CD4-positive, alpha-beta T cell (primary cell): ENCODE data around the gene ZNF785. TPM values are rescaled to one million over a fixed set of nuclear protein-coding genes. Genes with fewer than 3 reads are reported as not detected.

ENCODE experiments used
- ATAC-seq: fragments of 200-7000 bp; cut with Tn5 transposase; one replicate; pipeline ENCODE4 v1.10.0; 2022; ENCODE audit warnings: mild to moderate bottlenecking; ENCODE audit not compliant: poor library complexity
- CTCF ChIA-PET: fragments of 350-600 bp; sonication (Branson Sonifier 250); formaldehyde crosslinking; loops from one replicate; lab custom pipeline; 2021; ENCODE audit warnings: antibody characterized with exemption, inconsistent platforms; lab: Charles Lee
- POLR2A ChIA-PET: fragments of 350-600 bp; sonication (Branson Sonifier 250); formaldehyde crosslinking; loops from one replicate; lab custom pipeline; 2021; ENCODE audit warnings: antibody characterized with exemption, inconsistent platforms; lab: Charles Lee
- DNase-seq, 14 experiments: peaks; one replicate each; pipeline ENCODE4 v3.0.0-alpha.2; 2013 to 2020; ENCODE audit warnings: mixed read lengths in 2 of 14
- H3K27ac ChIP-seq, 2 donors: one replicate each; pipeline versions ENCODE4 v1.5.1 to v1.7.0; 2013; ENCODE audit warnings: low read length in 2 of 2, low read depth in 1 of 2, mild to moderate bottlenecking in 1 of 2
- H3K27me3 ChIP-seq, 2 experiments: 1 replicate in 1 of 2; 2 replicates in 1 of 2; pipeline versions ENCODE4 v1.6.1 to v1.7.0; 2013; ENCODE audit warnings: low read length in 2 of 2, control low read depth in 1 of 2, mild to moderate bottlenecking in 1 of 2, moderate library complexity in 1 of 2; ENCODE audit not compliant: insufficient read depth in 2 of 2, control insufficient read depth in 1 of 2
- H3K36me3 ChIP-seq: one replicate; pipeline ENCODE4 v1.6.1; 2013; ENCODE audit warnings: low read length, control low read depth; ENCODE audit not compliant: insufficient read depth
- H3K4me1 ChIP-seq: one replicate; pipeline ENCODE4 v1.6.1; 2013; ENCODE audit warnings: low read length, control low read depth; ENCODE audit not compliant: insufficient read depth
- H3K4me3 ChIP-seq: one replicate; pipeline ENCODE4 v1.5.1; 2013; ENCODE audit warnings: mild to moderate bottlenecking, low read length, moderate library complexity
- H3K9me3 ChIP-seq, 2 experiments: 1 replicate in 1 of 2; 2 replicates in 1 of 2; pipeline versions ENCODE4 v1.6.1 to v1.7.0; 2013; ENCODE audit warnings: low read length in 2 of 2, mild to moderate bottlenecking in 2 of 2, control low read depth in 1 of 2, moderate library complexity in 1 of 2; ENCODE audit not compliant: control insufficient read depth in 1 of 2, insufficient read depth in 1 of 2
- H3K27ac Mint-ChIP-seq: one replicate; pipeline ENCODE4 v1.8.0; 2020; ENCODE audit warnings: mixed read lengths
- H3K27me3 Mint-ChIP-seq: one replicate; pipeline ENCODE4 v1.8.0; 2021; ENCODE audit warnings: mixed read lengths
- H3K36me3 Mint-ChIP-seq: one replicate; pipeline ENCODE4 v1.8.0; 2021; ENCODE audit warnings: low read depth, mixed read lengths
- H3K4me1 Mint-ChIP-seq: one replicate; pipeline ENCODE4 v1.8.0; 2021; ENCODE audit warnings: low read depth, mixed read lengths
- H3K4me3 Mint-ChIP-seq: one replicate; pipeline ENCODE4 v1.8.0; 2020; ENCODE audit warnings: mild to moderate bottlenecking, mixed read lengths
- H3K9me3 Mint-ChIP-seq: one replicate; pipeline ENCODE4 v1.8.0; 2020; ENCODE audit warnings: mixed read lengths
- CTCF ChIP-seq: fragments of 200-600 bp; IDR thresholded peaks from one replicate; pipeline ENCODE4 v1.8.0; 2022; ENCODE audit warnings: antibody characterized with exemption, mild to moderate bottlenecking
- intact Hi-C, 2 experiments: fragments of 100-400 bp; cut with DNase I in 1 of 2; cut with micrococcal nuclease in 1 of 2; formaldehyde crosslinking; loops; one replicate each; pipeline versions ENCODE4 v1.15.1 to v1.9.0; 2023 to 2025; cut with DNase I, micrococcal nuclease
- total RNA-seq, 174 experiments: library from RNA in 2 of 174; stranded (reverse) in 2 of 174; gene quantifications; one replicate each; pipeline ENCODE4 v1.2.3 and lab custom pipeline; 2021 to 2026

Gene ZNF785
- total RNA-seq, 2 experiments from 2014 or later: 6.6 to 7.7 TPM

GRCh38 chr16:30557957-30558788 lies 27.3 kb downstream of the ZNF785 start, which contains the start of gene ZNF764:
TSS of gene ZNF764 (minus strand) at chr16:30558374. CDS start at chr16:30558182, 192 bp downstream.
- Mint-ChIP-seq H3K4me3 (peak within 1 kb of the TSS; percentile 93), H3K27ac (peak within 1 kb of the TSS; percentile 94), H3K9me3 (no peaks in the 10 kb centered on the region), H3K36me3 (peaks cover 33% of the 10 kb centered on the region), H3K4me1 (peaks cover 41% of the 10 kb centered on the region), H3K27me3 (no peaks in the 10 kb centered on the region)
- peaks cover 68% of the 10 kb centered on the region for H3K4me1 ChIP-seq
- CTCF ChIA-PET: interaction anchor here (0.6 to 2.9 kb wide), 15 partner anchors 9 to 593 kb away, joined by 3 to 68 read pairs (median 6); partner anchors contain the start of genes DCTPP1, FBRS, PRR14 and SEPTIN1
- peaks cover 33% of the 10 kb centered on the region for H3K36me3 ChIP-seq
- POLR2A ChIA-PET: interaction anchor here (0.6 to 4.3 kb wide), 30 partner anchors 9 to 493 kb away, joined by 3 to 152 read pairs (median 4); partner anchors contain the start of genes ALDOA, CORO1A, DCTPP1 and FBRS
- DNase-seq (peak; percentile 90 to 99 (median 95)), ATAC-seq (peak; percentile 89)
- no peaks in the 10 kb centered on the region for H3K27me3 ChIP-seq
- H3K27ac ChIP-seq: peak within 1 kb of the TSS; percentile 93 to 94
- intact Hi-C loops: loop anchor here (1.0 to 5.0 kb wide), 13 partner anchors 10 to 201 kb away; partner anchors contain the start of genes PRR14 (in 2 of the 2), CD2BP2 (in 1 of the 2), DCTPP1 (in 1 of the 2) and SEPHS2 (in 1 of the 2)
- no peak for TF ChIP-seq CTCF
- H3K9me3 ChIP-seq: no peaks in the 10 kb centered on the region
- H3K4me3 ChIP-seq: peak within 1 kb of the TSS; percentile 73

GRCh38 chr16:30557707-30557956 lies 27.9 kb downstream of the ZNF785 start:
- no peaks in the 10 kb centered on the region for H3K27me3 Mint-ChIP-seq
- H3K27me3 ChIP-seq: no peaks in the 10 kb centered on the region
- H3K4me1 Mint-ChIP-seq: peaks cover 46% of the 10 kb centered on the region
- TF ChIP-seq CTCF: peak; percentile 28
- H3K9me3 Mint-ChIP-seq: no peaks in the 10 kb centered on the region
- POLR2A ChIA-PET: interaction anchor here (0.6 to 4.3 kb wide), 25 partner anchors 10 to 492 kb away, joined by 3 to 152 read pairs (median 5); partner anchors contain the start of genes ALDOA, DCTPP1, FBRS and PRR14
- peaks cover 74% of the 10 kb centered on the region for H3K4me1 ChIP-seq
- H3K4me3 Mint-ChIP-seq: peak overlapping the region; percentile 93
- H3K36me3 Mint-ChIP-seq: peaks cover 39% of the 10 kb centered on the region
- peaks cover 35% of the 10 kb centered on the region for H3K36me3 ChIP-seq
- peak overlapping the region; percentile 94 for H3K27ac Mint-ChIP-seq
- H3K27ac ChIP-seq: peak overlapping the region; percentile 93 to 94
- intact Hi-C loops: loop anchor here in 1 of 2 experiments (1.0 to 5.0 kb wide), 6 partner anchors 22 to 200 kb away; partner anchors contain the start of genes CD2BP2, DCTPP1 and SEPHS2
- no peaks in the 10 kb centered on the region for H3K9me3 ChIP-seq
- no peak for DNase-seq
- ATAC-seq: no peak
- CTCF ChIA-PET: interaction anchor here (0.7 to 2.9 kb wide), 13 partner anchors 11 to 175 kb away, joined by 3 to 68 read pairs (median 6); partner anchors contain the start of genes DCTPP1, FBRS, PRR14 and SEPTIN1
- H3K4me3 ChIP-seq: peak overlapping the region; percentile 73

- intact Hi-C loops: loop anchor here in 1 of 2 experiments (5.0 kb wide), 5 partner anchors 41 to 199 kb away; partner anchors contain the start of genes CD2BP2, DCTPP1 and SEPHS2
- Histone ChIP-seq H3K9me3 (no peaks in the 10 kb centered on the region), H3K36me3 (peaks cover 35% of the 10 kb centered on the region), H3K4me3 (no peak overlapping the region), H3K27ac (no peak overlapping the region), H3K27me3 (no peaks in the 10 kb centered on the region), H3K4me1 (peaks cover 78% of the 10 kb centered on the region)
- ATAC-seq (no peak), DNase-seq (peak in 1 of 14 experiments; percentile 21)
- H3K4me1 Mint-ChIP-seq: peaks cover 57% of the 10 kb centered on the region
- H3K27ac Mint-ChIP-seq: peak overlapping the region; percentile 94
- peaks cover 44% of the 10 kb centered on the region for H3K36me3 Mint-ChIP-seq
- ChIA-PET POLR2A (interaction anchor here (1.6 to 4.3 kb wide), 4 partner anchors 15 to 138 kb away, joined by 11 to 152 read pairs (median 71); partner anchors contain the start of genes ZNF688, ZNF747 and ZNF785), CTCF (no interaction called here)
- H3K4me3 Mint-ChIP-seq: peak overlapping the region; percentile 79
- H3K27me3 Mint-ChIP-seq: no peaks in the 10 kb centered on the region
- TF ChIP-seq CTCF: no peak
- H3K9me3 Mint-ChIP-seq: no peaks in the 10 kb centered on the region
Observed at GRCh38 chr16:30556125-30556473, 29.4 kb downstream of the ZNF785 start.
